GM23338 (cell line): ENCODE data around the gene RPA1. TPM values are rescaled to one million over a fixed set of nuclear protein-coding genes. Genes with fewer than 3 reads are reported as not detected.

Experiments
- ATAC-seq: fragments of 200-7000 bp; cut with Tn5 transposase; 3 replicates; pipeline ENCODE4 v1.9.1; 2020
- DNase-seq: peaks from one replicate; pipeline ENCODE4 v3.0.0-alpha.2; 2015; ENCODE audit warnings: low spot score
- H2AFZ ChIP-seq: fragments of 200-600 bp; sonication (generic); 2 replicates; pipeline ENCODE4 v1.8.0; 2016; ENCODE audit warnings: antibody characterized with exemption, mild to moderate bottlenecking, moderate library complexity
- H3F3A ChIP-seq: fragments of 200-600 bp; sonication (generic); replicated peaks from 2 replicates; pipeline ENCODE4 v1.8.0; 2017; ENCODE audit warnings: antibody characterized with exemption, mixed run types, low read depth
- H3K27ac ChIP-seq: fragments of 200-600 bp; sonication (generic); 2 replicates; pipeline ENCODE4 v1.6.1; 2016; ENCODE audit warnings: low read depth
- H3K27me3 ChIP-seq: fragments of 200-600 bp; sonication (generic); 2 replicates; pipeline ENCODE4 v1.8.0; 2016; ENCODE audit warnings: mild to moderate bottlenecking, mixed run types, moderate library complexity; ENCODE audit not compliant: insufficient read depth
- H3K36me3 ChIP-seq: fragments of 200-600 bp; sonication (generic); 2 replicates; pipeline ENCODE4 v1.8.0; 2016; ENCODE audit warnings: mild to moderate bottlenecking; ENCODE audit not compliant: insufficient read depth
- H3K4me1 ChIP-seq: fragments of 200-600 bp; sonication (generic); 2 replicates; pipeline ENCODE4 v1.8.0; 2016; ENCODE audit warnings: mild to moderate bottlenecking, moderate library complexity; ENCODE audit not compliant: insufficient read depth
- H3K4me2 ChIP-seq: fragments of 200-600 bp; sonication (generic); 2 replicates; pipeline ENCODE4 v1.7.1; 2017; ENCODE audit warnings: mixed run types
- H3K4me3 ChIP-seq: fragments of 200-600 bp; sonication (generic); 2 replicates; pipeline ENCODE4 v1.6.1; 2016; ENCODE audit warnings: mixed run types
- H3K79me2 ChIP-seq: fragments of 200-600 bp; sonication (generic); replicated peaks from 2 replicates; pipeline ENCODE4 v1.8.0; 2017; ENCODE audit warnings: mild to moderate bottlenecking; ENCODE audit not compliant: insufficient read depth
- H3K9me2 ChIP-seq: fragments of 200-600 bp; sonication (generic); 2 replicates; pipeline ENCODE4 v1.8.0; 2017; ENCODE audit not compliant: insufficient read depth
- H4K20me1 ChIP-seq: fragments of 200-600 bp; sonication (generic); replicated peaks from 2 replicates; pipeline ENCODE4 v1.8.0; 2017; ENCODE audit warnings: mild to moderate bottlenecking; ENCODE audit not compliant: insufficient read depth
- H3K27ac Mint-ChIP-seq: 2 replicates; pipeline ENCODE4 v1.8.0; 2020; ENCODE audit warnings: inconsistent platforms, mild to moderate bottlenecking, moderate library complexity, mixed read lengths
- H3K27me3 Mint-ChIP-seq: 3 replicates; pipeline ENCODE4 v1.8.0; 2022; ENCODE audit warnings: low read depth, mild to moderate bottlenecking, moderate library complexity, mixed read lengths, inconsistent platforms; ENCODE audit not compliant: insufficient read depth, poor library complexity
- H3K36me3 Mint-ChIP-seq: 3 replicates; pipeline ENCODE4 v1.8.0; 2021; ENCODE audit warnings: low read depth, mild to moderate bottlenecking, inconsistent platforms, moderate library complexity, mixed read lengths
- H3K4me1 Mint-ChIP-seq: 3 replicates; pipeline ENCODE4 v1.8.0; 2020; ENCODE audit warnings: mild to moderate bottlenecking, inconsistent platforms, mixed read lengths
- H3K4me3 Mint-ChIP-seq: 3 replicates; pipeline ENCODE4 v1.8.0; 2021; ENCODE audit warnings: moderate library complexity, mild to moderate bottlenecking, inconsistent platforms, mixed read lengths
- H3K9me3 Mint-ChIP-seq: 3 replicates; pipeline ENCODE4 v1.8.0; 2020; ENCODE audit warnings: moderate library complexity, mild to moderate bottlenecking, inconsistent platforms, mixed read lengths
- JUNB ChIP-seq: IDR thresholded peaks from one replicate; pipeline ENCODE4 v1.6.1; 2016; ENCODE audit warnings: antibody characterized with exemption; ENCODE audit not compliant: unreplicated experiment
- NANOG ChIP-seq: IDR thresholded peaks from 2 replicates; pipeline ENCODE4 v1.6.1; 2016; ENCODE audit warnings: antibody characterized with exemption, borderline replicate concordance
- ZNF114 ChIP-seq: fragments of 250-450 bp; sonication (Bioruptor Pico); IDR thresholded peaks from 2 replicates; pipeline ENCODE4 v1.5.0; 2020; ENCODE audit warnings: mild to moderate bottlenecking, moderate library complexity
- ZNF331 ChIP-seq: fragments of 250-450 bp; sonication (Bioruptor Pico); IDR thresholded peaks from 2 replicates; pipeline ENCODE4 v1.5.0; 2020; ENCODE audit warnings: low read depth, mild to moderate bottlenecking, moderate library complexity
- polyA plus RNA-seq: library from polyadenylated mRNA; unstranded; fragments of >200 nt; fragmentation: Nextera tagmentation; extraction: Ambion mirVana; gene quantifications from 2 replicates; pipeline ENCODE4 v1.2.1, GENCODE V29; 2016
- total RNA-seq: library from RNA; depleted of rRNA; stranded (reverse); fragments of >200 nt; shearing (Covaris generic); gene quantifications from 2 replicates; pipeline ENCODE4 v1.2.3, GENCODE V29; 2014
- TF ChIP-seq, protein P1 (sequence below): IDR thresholded peaks from 2 replicates; pipeline ENCODE4 v1.6.1; 2016; ENCODE audit warnings: antibody characterized with exemption
- TF ChIP-seq, protein P2 (sequence below): fragments of 250-450 bp; sonication (Bioruptor Pico); IDR thresholded peaks from 2 replicates; pipeline ENCODE4 v1.5.0; 2020; ENCODE audit warnings: mild to moderate bottlenecking, moderate library complexity
- TF ChIP-seq, protein P3 (sequence below): IDR thresholded peaks from one replicate; pipeline ENCODE4 v1.6.1; 2018; ENCODE audit warnings: antibody characterized with exemption; ENCODE audit not compliant: unreplicated experiment

The RPA1 gene
- total and polyA plus RNA-seq, 2 experiments from 2014 or later: 33.7 to 52.1 TPM

DNA sequence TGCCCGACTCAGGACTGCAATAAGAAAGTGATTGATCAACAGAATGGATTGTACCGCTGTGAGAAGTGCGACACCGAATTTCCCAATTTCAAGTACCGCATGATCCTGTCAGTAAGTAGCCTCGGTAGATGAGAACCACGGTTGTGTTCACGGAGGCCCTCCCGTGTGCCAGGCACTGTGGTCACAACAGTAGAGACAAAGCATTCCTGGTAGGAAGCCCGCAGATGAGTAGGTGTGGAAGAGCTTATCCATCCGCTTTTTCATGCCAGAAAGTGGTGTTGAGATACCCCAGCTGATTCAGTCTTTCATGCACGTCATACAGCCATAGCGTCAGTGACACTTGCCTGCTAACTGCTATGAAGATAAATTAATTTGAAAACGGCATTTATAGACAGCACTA is 58.9 kb downstream of the RPA1 start:
- no peaks in the 10 kb centered on the region for H3K27me3 ChIP-seq
- H3K36me3 ChIP-seq: peaks cover 56% of the 10 kb centered on the region
- Mint-ChIP-seq H3K36me3 (peaks cover 75% of the 10 kb centered on the region), H3K4me3 (no peak overlapping the region), H3K27ac (no peak overlapping the region), H3K27me3 (no peaks in the 10 kb centered on the region), H3K9me3 (no peaks in the 10 kb centered on the region), H3K4me1 (no peaks in the 10 kb centered on the region)
- H3K9me2 ChIP-seq: no peaks in the 10 kb centered on the region
- TF ChIP-seq JUNB (no peak), ZNF331 (CRISPR knock-in tag) (no peak), NANOG (no peak), ZNF114 (CRISPR knock-in tag) (no peak)
- TF ChIP-seq, protein P1, sequence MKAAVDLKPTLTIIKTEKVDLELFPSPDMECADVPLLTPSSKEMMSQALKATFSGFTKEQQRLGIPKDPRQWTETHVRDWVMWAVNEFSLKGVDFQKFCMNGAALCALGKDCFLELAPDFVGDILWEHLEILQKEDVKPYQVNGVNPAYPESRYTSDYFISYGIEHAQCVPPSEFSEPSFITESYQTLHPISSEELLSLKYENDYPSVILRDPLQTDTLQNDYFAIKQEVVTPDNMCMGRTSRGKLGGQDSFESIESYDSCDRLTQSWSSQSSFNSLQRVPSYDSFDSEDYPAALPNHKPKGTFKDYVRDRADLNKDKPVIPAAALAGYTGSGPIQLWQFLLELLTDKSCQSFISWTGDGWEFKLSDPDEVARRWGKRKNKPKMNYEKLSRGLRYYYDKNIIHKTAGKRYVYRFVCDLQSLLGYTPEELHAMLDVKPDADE: no peak
- TF ChIP-seq, protein P2, sequence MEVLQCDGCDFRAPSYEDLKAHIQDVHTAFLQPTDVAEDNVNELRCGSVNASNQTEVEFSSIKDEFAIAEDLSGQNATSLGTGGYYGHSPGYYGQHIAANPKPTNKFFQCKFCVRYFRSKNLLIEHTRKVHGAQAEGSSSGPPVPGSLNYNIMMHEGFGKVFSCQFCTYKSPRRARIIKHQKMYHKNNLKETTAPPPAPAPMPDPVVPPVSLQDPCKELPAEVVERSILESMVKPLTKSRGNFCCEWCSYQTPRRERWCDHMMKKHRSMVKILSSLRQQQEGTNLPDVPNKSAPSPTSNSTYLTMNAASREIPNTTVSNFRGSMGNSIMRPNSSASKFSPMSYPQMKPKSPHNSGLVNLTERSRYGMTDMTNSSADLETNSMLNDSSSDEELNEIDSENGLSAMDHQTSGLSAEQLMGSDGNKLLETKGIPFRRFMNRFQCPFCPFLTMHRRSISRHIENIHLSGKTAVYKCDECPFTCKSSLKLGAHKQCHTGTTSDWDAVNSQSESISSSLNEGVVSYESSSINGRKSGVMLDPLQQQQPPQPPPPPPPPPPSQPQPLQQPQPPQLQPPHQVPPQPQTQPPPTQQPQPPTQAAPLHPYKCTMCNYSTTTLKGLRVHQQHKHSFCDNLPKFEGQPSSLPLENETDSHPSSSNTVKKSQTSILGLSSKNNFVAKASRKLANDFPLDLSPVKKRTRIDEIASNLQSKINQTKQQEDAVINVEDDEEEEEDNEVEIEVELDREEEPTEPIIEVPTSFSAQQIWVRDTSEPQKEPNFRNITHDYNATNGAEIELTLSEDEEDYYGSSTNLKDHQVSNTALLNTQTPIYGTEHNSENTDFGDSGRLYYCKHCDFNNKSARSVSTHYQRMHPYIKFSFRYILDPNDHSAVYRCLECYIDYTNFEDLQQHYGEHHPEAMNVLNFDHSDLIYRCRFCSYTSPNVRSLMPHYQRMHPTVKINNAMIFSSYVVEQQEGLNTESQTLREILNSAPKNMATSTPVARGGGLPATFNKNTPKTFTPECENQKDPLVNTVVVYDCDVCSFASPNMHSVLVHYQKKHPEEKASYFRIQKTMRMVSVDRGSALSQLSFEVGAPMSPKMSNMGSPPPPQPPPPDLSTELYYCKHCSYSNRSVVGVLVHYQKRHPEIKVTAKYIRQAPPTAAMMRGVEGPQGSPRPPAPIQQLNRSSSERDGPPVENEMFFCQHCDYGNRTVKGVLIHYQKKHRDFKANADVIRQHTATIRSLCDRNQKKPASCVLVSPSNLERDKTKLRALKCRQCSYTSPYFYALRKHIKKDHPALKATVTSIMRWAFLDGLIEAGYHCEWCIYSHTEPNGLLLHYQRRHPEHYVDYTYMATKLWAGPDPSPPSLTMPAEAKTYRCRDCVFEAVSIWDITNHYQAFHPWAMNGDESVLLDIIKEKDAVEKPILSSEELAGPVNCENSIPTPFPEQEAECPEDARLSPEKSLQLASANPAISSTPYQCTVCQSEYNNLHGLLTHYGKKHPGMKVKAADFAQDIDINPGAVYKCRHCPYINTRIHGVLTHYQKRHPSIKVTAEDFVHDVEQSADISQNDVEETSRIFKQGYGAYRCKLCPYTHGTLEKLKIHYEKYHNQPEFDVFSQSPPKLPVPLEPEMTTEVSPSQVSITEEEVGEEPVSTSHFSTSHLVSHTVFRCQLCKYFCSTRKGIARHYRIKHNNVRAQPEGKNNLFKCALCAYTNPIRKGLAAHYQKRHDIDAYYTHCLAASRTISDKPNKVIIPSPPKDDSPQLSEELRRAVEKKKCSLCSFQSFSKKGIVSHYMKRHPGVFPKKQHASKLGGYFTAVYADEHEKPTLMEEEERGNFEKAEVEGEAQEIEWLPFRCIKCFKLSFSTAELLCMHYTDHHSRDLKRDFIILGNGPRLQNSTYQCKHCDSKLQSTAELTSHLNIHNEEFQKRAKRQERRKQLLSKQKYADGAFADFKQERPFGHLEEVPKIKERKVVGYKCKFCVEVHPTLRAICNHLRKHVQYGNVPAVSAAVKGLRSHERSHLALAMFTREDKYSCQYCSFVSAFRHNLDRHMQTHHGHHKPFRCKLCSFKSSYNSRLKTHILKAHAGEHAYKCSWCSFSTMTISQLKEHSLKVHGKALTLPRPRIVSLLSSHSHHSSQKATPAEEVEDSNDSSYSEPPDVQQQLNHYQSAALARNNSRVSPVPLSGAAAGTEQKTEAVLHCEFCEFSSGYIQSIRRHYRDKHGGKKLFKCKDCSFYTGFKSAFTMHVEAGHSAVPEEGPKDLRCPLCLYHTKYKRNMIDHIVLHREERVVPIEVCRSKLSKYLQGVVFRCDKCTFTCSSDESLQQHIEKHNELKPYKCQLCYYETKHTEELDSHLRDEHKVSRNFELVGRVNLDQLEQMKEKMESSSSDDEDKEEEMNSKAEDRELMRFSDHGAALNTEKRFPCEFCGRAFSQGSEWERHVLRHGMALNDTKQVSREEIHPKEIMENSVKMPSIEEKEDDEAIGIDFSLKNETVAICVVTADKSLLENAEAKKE: no peak
- TF ChIP-seq, protein P3, sequence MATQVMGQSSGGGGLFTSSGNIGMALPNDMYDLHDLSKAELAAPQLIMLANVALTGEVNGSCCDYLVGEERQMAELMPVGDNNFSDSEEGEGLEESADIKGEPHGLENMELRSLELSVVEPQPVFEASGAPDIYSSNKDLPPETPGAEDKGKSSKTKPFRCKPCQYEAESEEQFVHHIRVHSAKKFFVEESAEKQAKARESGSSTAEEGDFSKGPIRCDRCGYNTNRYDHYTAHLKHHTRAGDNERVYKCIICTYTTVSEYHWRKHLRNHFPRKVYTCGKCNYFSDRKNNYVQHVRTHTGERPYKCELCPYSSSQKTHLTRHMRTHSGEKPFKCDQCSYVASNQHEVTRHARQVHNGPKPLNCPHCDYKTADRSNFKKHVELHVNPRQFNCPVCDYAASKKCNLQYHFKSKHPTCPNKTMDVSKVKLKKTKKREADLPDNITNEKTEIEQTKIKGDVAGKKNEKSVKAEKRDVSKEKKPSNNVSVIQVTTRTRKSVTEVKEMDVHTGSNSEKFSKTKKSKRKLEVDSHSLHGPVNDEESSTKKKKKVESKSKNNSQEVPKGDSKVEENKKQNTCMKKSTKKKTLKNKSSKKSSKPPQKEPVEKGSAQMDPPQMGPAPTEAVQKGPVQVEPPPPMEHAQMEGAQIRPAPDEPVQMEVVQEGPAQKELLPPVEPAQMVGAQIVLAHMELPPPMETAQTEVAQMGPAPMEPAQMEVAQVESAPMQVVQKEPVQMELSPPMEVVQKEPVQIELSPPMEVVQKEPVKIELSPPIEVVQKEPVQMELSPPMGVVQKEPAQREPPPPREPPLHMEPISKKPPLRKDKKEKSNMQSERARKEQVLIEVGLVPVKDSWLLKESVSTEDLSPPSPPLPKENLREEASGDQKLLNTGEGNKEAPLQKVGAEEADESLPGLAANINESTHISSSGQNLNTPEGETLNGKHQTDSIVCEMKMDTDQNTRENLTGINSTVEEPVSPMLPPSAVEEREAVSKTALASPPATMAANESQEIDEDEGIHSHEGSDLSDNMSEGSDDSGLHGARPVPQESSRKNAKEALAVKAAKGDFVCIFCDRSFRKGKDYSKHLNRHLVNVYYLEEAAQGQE: no peak
- H2AFZ ChIP-seq: no peak overlapping the region
- H3K4me3 ChIP-seq: no peak overlapping the region
- no peaks in the 10 kb centered on the region; the same call in 1 of the 2 replicates for H4K20me1 ChIP-seq
- no peak for DNase-seq
- H3K27ac ChIP-seq: no peak overlapping the region
- H3K4me2 ChIP-seq: no peak overlapping the region
- ATAC-seq: no peak
- H3K79me2 ChIP-seq: no peaks in the 10 kb centered on the region
- H3F3A ChIP-seq: no peaks in the 10 kb centered on the region
- no peaks in the 10 kb centered on the region for H3K4me1 ChIP-seq
